ENCODE measurements around the gene PLA2G4E.

Gene PLA2G4E

GRCh38 chr15:42007386-42007785 lies 13.5 kb downstream of the PLA2G4E start:
- H3K4me3 ChIP-seq (ENCODE audit: low read depth in 1 of 5, low read length in 5 of 5), result no peak overlapping the region
- no peaks in the 10 kb centered on the region for H3K4me1 ChIP-seq (ENCODE audit: control insufficient read depth in 5 of 5, insufficient read depth in 5 of 5, low read length in 5 of 5)
- peaks cover 0 to 3% (median 0%) of the 10 kb centered on the region in 5 donors for H3K9me3 ChIP-seq (ENCODE audit: control insufficient read depth in 5 of 5, low read length in 5 of 5)
- H3K36me3 ChIP-seq (ENCODE audit: control insufficient read depth in 5 of 5, insufficient read depth in 5 of 5, low read length in 5 of 5), result no peaks in the 10 kb centered on the region
- H3K27ac ChIP-seq (ENCODE audit: low read depth, low read length), result no peak overlapping the region
- H3K9ac ChIP-seq (ENCODE audit: low read length in 5 of 5), result no peak overlapping the region
- H3K27me3 ChIP-seq (ENCODE audit: control insufficient read depth in 5 of 5, insufficient read depth in 4 of 5, low read length in 5 of 5), result no peaks in the 10 kb centered on the region

DNA sequence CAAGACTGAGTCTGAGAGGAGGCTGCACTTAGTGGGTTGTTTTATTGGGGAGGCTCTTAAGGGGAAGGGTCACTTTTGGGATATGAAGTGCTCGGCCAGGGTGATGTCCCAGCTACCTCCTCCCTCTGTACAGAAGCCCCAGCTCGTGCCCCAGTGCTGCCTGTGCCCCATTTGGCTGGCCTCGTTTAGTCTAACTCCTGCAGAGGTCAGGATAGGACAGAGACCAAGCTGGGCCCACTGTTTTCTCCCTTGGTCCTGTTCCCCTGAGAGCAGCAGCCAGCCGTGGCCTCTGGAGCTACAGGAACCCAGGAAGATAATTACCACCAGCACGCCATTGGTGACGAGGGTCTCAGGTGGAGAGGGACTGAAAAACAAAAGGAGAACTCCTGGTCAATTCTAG lies 18.5 kb downstream of the PLA2G4E start:
- Histone ChIP-seq H3K9me3 (ENCODE audit: control insufficient read depth in 5 of 5, low read length in 5 of 5) (peaks cover 0 to under 1% (median 0%) of the 10 kb centered on the region in 5 donors), H3K27me3 (ENCODE audit: control insufficient read depth in 5 of 5, insufficient read depth in 4 of 5, low read length in 5 of 5) (peaks cover 0 to 4% (median 0%) of the 10 kb centered on the region in 5 donors), H3K36me3 (ENCODE audit: control insufficient read depth in 5 of 5, insufficient read depth in 5 of 5, low read length in 5 of 5) (no peaks in the 10 kb centered on the region), H3K9ac (ENCODE audit: low read length in 5 of 5) (no peak overlapping the region), H3K4me3 (ENCODE audit: low read depth in 1 of 5, low read length in 5 of 5) (no peak overlapping the region), H3K27ac (ENCODE audit: low read depth, low read length) (no peak overlapping the region), H3K4me1 (ENCODE audit: control insufficient read depth in 5 of 5, insufficient read depth in 5 of 5, low read length in 5 of 5) (no peaks in the 10 kb centered on the region)

DNA sequence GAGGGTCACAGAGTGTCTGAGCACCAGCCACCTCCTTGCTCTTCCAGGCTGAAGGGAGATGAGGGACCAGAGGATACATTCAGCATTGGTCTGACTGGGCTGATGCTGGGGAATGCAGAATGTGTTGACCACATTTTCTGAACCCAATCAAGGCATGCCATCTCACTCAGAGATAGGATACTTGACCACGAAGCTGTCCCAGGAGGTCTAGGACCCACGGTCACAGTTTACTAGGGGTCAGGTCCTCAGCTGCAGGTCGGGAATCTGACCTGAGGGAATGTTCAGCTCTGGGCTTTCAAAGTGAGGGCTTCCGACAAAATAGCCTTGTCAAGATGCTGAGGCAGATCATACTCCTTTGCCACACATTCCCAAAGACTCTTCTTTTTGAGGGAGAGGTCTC lies 19.6 kb downstream of the PLA2G4E start:
- H3K9ac ChIP-seq (ENCODE audit: low read length in 5 of 5), result no peak overlapping the region
- no peaks in the 10 kb centered on the region for H3K9me3 ChIP-seq (ENCODE audit: control insufficient read depth in 5 of 5, low read length in 5 of 5)

GRCh38 chr15:41999290-42000285 lies 21.3 kb downstream of the PLA2G4E start:
- no peak overlapping the region for H3K27ac ChIP-seq (ENCODE audit: low read depth, low read length)
- no peak overlapping the region for H3K4me3 ChIP-seq (ENCODE audit: low read depth in 1 of 5, low read length in 5 of 5)
- no peaks in the 10 kb centered on the region for H3K36me3 ChIP-seq (ENCODE audit: control insufficient read depth in 5 of 5, insufficient read depth in 5 of 5, low read length in 5 of 5)
- H3K9ac ChIP-seq (ENCODE audit: low read length in 5 of 5), result no peak overlapping the region
- no peaks in the 10 kb centered on the region for H3K9me3 ChIP-seq (ENCODE audit: control insufficient read depth in 5 of 5, low read length in 5 of 5)
- peaks cover 0 to 4% (median 0%) of the 10 kb centered on the region in 5 donors for H3K27me3 ChIP-seq (ENCODE audit: control insufficient read depth in 5 of 5, insufficient read depth in 4 of 5, low read length in 5 of 5)
- no peaks in the 10 kb centered on the region for H3K4me1 ChIP-seq (ENCODE audit: control insufficient read depth in 5 of 5, insufficient read depth in 5 of 5, low read length in 5 of 5)

More for the DNA sequence above, 19.6 kb downstream of the PLA2G4E start:
- Histone ChIP-seq H3K4me1 (ENCODE audit: control insufficient read depth in 5 of 5, insufficient read depth in 5 of 5, low read length in 5 of 5) (no peaks in the 10 kb centered on the region), H3K27me3 (ENCODE audit: control insufficient read depth in 5 of 5, insufficient read depth in 4 of 5, low read length in 5 of 5) (peaks cover 0 to 4% (median 0%) of the 10 kb centered on the region in 5 donors), H3K27ac (ENCODE audit: low read depth, low read length) (no peak overlapping the region), H3K4me3 (ENCODE audit: low read depth in 1 of 5, low read length in 5 of 5) (no peak overlapping the region), H3K36me3 (ENCODE audit: control insufficient read depth in 5 of 5, insufficient read depth in 5 of 5, low read length in 5 of 5) (no peaks in the 10 kb centered on the region)

DNA sequence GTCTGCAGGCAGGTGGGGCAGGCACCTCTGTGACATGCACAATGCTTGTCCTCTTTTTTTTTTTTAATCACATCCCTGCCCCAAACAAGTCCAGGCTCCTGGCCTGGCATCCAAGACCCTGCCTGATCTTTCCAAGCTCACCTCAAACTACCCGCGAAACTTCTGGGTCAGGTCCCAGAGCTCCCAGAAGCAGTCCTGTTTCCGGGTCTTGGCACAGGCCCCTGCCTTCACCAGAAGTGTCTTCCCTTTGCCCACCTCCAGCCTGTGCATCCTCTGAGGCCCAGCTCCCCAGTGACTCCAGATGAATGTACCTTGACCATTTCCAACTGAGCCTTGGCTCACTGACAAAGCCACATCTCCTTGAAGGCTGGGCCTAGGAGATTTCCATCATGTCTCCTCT lies 23.0 kb downstream of the PLA2G4E start:
- peaks cover 0 to 3% (median 0%) of the 10 kb centered on the region in 5 donors for H3K4me1 ChIP-seq (ENCODE audit: control insufficient read depth in 5 of 5, insufficient read depth in 5 of 5, low read length in 5 of 5)
- no peaks in the 10 kb centered on the region for H3K9me3 ChIP-seq (ENCODE audit: control insufficient read depth in 5 of 5, low read length in 5 of 5)
- no peaks in the 10 kb centered on the region for H3K36me3 ChIP-seq (ENCODE audit: control insufficient read depth in 5 of 5, insufficient read depth in 5 of 5, low read length in 5 of 5)
- no peak overlapping the region for H3K27ac ChIP-seq (ENCODE audit: low read depth, low read length)
- peaks cover 0 to 4% (median 0%) of the 10 kb centered on the region in 5 donors for H3K27me3 ChIP-seq (ENCODE audit: control insufficient read depth in 5 of 5, insufficient read depth in 4 of 5, low read length in 5 of 5)
- no peak overlapping the region for H3K4me3 ChIP-seq (ENCODE audit: low read depth in 1 of 5, low read length in 5 of 5)
- H3K9ac ChIP-seq (ENCODE audit: low read length in 5 of 5), result no peak overlapping the region

GRCh38 chr15:41996921-41997592 lies 23.8 kb downstream of the PLA2G4E start:
- Histone ChIP-seq H3K27ac (ENCODE audit: low read depth, low read length) (no peak overlapping the region), H3K9me3 (ENCODE audit: control insufficient read depth in 5 of 5, low read length in 5 of 5) (no peaks in the 10 kb centered on the region), H3K27me3 (ENCODE audit: control insufficient read depth in 5 of 5, insufficient read depth in 4 of 5, low read length in 5 of 5) (peaks cover 0 to 4% (median 0%) of the 10 kb centered on the region in 5 donors), H3K4me3 (ENCODE audit: low read depth in 1 of 5, low read length in 5 of 5) (no peak overlapping the region), H3K36me3 (ENCODE audit: control insufficient read depth in 5 of 5, insufficient read depth in 5 of 5, low read length in 5 of 5) (no peaks in the 10 kb centered on the region), H3K9ac (ENCODE audit: low read length in 5 of 5) (no peak overlapping the region), H3K4me1 (ENCODE audit: control insufficient read depth in 5 of 5, insufficient read depth in 5 of 5, low read length in 5 of 5) (peaks cover 0 to 3% (median 0%) of the 10 kb centered on the region in 5 donors)

GRCh38 chr15:41996376-41996775 lies 24.5 kb downstream of the PLA2G4E start:
- Histone ChIP-seq H3K27me3 (ENCODE audit: control insufficient read depth in 5 of 5, insufficient read depth in 4 of 5, low read length in 5 of 5) (peaks cover 0 to 4% (median 0%) of the 10 kb centered on the region in 5 donors), H3K4me3 (ENCODE audit: low read depth in 1 of 5, low read length in 5 of 5) (no peak overlapping the region), H3K4me1 (ENCODE audit: control insufficient read depth in 5 of 5, insufficient read depth in 5 of 5, low read length in 5 of 5) (peaks cover 0 to 3% (median 0%) of the 10 kb centered on the region in 5 donors), H3K9me3 (ENCODE audit: control insufficient read depth in 5 of 5, low read length in 5 of 5) (no peaks in the 10 kb centered on the region), H3K36me3 (ENCODE audit: control insufficient read depth in 5 of 5, insufficient read depth in 5 of 5, low read length in 5 of 5) (no peaks in the 10 kb centered on the region), H3K9ac (ENCODE audit: low read length in 5 of 5) (no peak overlapping the region), H3K27ac (ENCODE audit: low read depth, low read length) (no peak overlapping the region)

GRCh38 chr15:41995476-41995855 lies 25.4 kb downstream of the PLA2G4E start:
- Histone ChIP-seq H3K9ac (ENCODE audit: low read length in 5 of 5) (no peak overlapping the region), H3K27me3 (ENCODE audit: control insufficient read depth in 5 of 5, insufficient read depth in 4 of 5, low read length in 5 of 5) (peaks cover 0 to 4% (median 0%) of the 10 kb centered on the region in 5 donors), H3K27ac (ENCODE audit: low read depth, low read length) (no peak overlapping the region), H3K4me1 (ENCODE audit: control insufficient read depth in 5 of 5, insufficient read depth in 5 of 5, low read length in 5 of 5) (peaks cover 0 to 3% (median 0%) of the 10 kb centered on the region in 5 donors), H3K36me3 (ENCODE audit: control insufficient read depth in 5 of 5, insufficient read depth in 5 of 5, low read length in 5 of 5) (no peaks in the 10 kb centered on the region), H3K9me3 (ENCODE audit: control insufficient read depth in 5 of 5, low read length in 5 of 5) (no peaks in the 10 kb centered on the region), H3K4me3 (ENCODE audit: low read depth in 1 of 5, low read length in 5 of 5) (no peak overlapping the region)

GRCh38 chr15:41994772-41995475 lies 25.9 kb downstream of the PLA2G4E start:
- Histone ChIP-seq H3K36me3 (ENCODE audit: control insufficient read depth in 5 of 5, insufficient read depth in 5 of 5, low read length in 5 of 5) (no peaks in the 10 kb centered on the region), H3K4me3 (ENCODE audit: low read depth in 1 of 5, low read length in 5 of 5) (no peak overlapping the region), H3K4me1 (ENCODE audit: control insufficient read depth in 5 of 5, insufficient read depth in 5 of 5, low read length in 5 of 5) (peaks cover 0 to 3% (median 0%) of the 10 kb centered on the region in 5 donors), H3K27ac (ENCODE audit: low read depth, low read length) (no peak overlapping the region), H3K27me3 (ENCODE audit: control insufficient read depth in 5 of 5, insufficient read depth in 4 of 5, low read length in 5 of 5) (peaks cover 0 to 4% (median 0%) of the 10 kb centered on the region in 5 donors), H3K9ac (ENCODE audit: low read length in 5 of 5) (no peak overlapping the region), H3K9me3 (ENCODE audit: control insufficient read depth in 5 of 5, low read length in 5 of 5) (no peaks in the 10 kb centered on the region)

Measured in subcutaneous abdominal adipose tissue (tissue), 5 donors.